Muscle of back (tissue), 11 donors: ENCODE results near the gene SLC16A3. TPM values are rescaled to one million over a fixed set of nuclear protein-coding genes. Genes with fewer than 3 reads are reported as not detected.

Experiments used
- DNase-seq, 3 donors: peaks; one replicate each; pipeline versions ENCODE4 v3.0.0 to v3.0.0-alpha.2; 2013
- polyA plus RNA-seq, 10 donors: library from polyadenylated mRNA; unstranded; fragments of 120-200 nt; gene quantifications; one replicate each; pipeline ENCODE4 v1.2.1, GENCODE V29; 2013; ENCODE audit not compliant: insufficient read length in 10 of 10

Gene SLC16A3
- polyA plus RNA-seq, 10 donors: 20.2 to 39.1 (median 23.3) TPM

DNA sequence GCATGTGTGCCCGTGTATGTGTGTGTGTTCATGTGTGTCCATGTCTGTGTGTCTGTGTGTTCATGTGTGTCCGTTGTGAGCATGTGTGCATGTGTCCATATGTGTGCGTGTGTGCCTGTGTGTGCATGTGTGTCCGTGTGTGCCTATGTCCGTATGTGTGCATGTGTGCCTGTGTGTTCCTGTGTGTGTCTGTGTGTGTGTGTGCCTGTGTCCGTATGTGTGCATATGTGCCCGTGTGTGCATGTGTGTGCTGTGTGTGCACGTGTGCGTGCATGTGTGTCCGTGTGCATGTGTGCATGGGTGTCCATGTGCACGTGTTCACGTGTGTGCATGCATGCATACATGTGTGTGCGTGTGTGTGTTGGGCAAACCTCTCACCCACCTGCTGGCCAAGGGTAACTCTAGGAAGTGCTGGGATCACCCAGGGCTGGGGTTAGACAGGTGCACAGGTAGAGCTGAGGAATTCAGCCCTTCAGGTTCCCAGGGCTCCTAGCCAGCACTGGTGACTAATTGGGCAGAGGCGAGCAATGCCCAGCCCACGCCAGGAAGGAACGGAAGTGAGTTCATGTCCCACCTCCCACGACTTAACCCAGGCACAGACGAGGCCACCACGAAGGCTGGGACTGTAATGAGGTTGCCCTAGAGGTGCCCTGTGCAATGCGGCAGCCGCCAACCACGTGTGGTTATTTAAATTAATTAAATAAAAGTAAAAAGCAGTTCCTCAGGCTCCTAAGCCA, 52.8 kb downstream of the SLC16A3 start:
- DNase-seq: no peak

- no peak for DNase-seq
Observed at GRCh38 chr17:82282239-82283207, 53.7 kb downstream of the SLC16A3 start.

DNA sequence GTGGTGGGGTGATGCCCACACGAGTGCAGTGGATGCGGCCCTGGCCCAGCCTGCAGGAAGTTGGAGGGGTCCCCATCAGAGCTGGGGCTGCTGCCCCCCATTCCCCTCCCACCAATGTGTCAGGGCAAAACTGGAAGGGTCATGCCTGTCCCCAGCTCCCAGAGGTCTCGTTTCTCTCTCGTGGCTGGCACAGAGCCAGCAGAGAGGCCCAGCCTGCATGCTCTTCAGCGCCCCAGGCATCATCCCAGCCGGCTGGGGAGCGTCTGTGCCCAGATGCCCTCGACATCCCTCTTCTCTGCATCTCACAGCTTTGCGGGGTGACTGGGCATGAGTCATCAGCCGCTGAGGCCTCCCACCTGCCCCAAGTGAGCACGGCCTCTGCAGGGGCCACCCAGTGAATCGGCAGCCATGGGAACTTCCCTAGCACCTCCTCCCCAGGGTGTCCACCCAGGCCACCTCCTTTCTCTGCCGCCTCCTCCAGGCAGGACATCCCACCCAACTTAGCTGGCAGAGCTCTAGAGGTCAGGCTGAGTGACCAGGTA, 54.4 kb downstream of the SLC16A3 start:
- no peak for DNase-seq

DNA sequence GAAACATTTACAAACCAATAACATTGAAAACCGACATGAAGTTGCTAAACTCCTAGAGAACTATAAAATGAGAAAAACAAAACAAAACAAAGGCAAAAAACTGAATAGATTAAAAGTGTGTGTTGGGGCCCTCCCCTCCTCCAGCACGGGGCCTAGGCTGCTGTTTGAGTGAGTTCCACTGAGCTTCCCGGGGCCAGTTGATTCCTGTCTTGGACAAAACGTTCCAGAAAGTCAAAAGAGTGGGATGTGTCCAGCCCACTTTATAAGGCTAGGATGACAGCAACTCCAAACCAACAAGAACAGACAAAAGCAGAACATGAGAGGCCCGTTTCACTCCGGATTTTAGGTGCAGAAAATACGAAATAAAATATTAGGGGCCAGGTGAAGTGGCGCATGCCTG, 56.3 kb downstream of the SLC16A3 start:
- no peak for DNase-seq

DNA sequence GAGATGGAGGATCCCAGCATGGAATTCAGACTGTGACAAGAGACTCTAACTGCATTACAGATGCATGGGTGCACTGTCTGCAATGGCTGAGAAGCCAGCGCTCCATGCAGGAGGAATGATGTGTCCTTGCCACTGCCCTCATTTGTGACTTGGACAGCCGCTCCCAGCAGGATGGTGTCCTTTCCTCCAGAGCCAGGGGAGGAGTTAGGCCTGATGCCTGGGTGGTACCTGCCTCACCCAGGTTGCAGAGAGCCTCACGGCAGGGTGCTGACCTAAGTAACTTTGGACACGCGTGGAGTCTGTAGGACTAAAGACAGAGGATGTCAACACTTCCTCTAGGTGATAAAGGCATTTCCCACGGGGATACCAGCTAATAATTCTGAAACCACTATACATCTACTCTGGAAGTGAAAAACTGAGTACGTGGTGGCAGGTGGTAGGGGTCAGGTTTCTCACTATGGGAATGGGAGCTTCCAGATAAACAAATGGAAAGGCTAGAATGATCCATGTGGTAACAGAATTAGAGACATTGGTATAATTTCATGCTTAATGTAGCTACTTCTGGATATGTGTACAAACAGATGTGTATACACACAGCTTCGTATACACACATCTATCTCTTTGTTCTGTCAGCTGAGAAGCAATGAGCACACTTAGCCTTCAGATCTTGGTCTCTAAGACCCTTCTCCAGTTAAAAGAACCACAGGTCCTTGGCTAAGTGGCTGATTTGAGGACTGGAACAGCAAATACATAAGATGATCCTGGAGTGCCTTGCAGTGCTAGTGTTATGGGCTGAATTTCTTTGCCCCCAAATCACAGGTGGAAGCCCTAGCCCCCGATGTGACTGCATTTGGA, 58.4 kb downstream of the SLC16A3 start:
- DNase-seq: no peak

DNA sequence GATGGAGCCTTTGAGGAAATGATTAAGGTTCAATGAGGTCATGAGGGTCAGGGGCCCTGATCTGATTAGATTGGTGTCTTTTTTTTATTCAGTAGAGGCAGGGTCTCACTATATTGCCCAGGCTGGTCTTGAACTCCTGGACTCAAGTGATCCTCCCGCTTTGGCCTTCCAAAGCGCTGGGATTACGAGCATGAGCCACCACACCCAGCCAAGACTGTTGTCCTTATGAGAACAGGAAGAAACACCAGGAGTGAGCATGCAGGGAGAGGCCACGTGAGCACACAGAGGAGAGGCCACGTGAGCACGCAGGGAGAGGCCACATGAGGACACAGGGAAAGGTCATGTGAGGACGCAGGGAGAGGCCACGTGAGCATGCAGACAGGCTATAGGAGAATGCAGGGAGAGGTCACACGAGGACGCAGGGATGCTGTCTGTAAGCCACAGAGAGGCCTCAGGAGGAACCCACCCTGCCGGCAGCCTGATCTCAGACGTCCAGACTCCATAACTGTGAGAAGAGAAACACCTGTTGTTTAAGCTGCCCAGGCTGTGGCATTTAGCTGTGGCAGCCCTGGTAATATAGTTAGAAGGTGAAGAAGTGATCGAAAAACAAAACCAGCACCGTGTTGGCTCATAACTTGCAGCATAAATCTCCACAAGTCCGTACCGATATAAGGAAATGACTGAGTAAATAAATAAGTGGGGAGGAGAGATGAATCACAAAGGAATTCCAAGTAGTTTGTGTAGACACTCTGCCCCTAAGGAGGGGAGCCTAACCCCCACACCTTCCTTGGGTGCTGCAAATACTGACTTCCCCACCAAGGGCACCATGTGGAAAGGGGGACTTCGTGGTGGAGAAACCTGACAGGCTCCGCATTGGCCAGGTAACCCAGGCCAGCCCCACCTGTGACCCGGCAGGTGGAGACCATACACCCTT, 59.3 kb downstream of the SLC16A3 start:
- DNase-seq: no peak

Other genes starting within 250 kb of the SLC16A3 start
- 10 to 100 TPM; 26.6 to 42.8 (median 31.0) TPM for gene CENPX, start 206.2 kb upstream of the SLC16A3 start, polyA plus RNA-seq
- gene LRRC45, start 205.7 kb upstream of the SLC16A3 start, polyA plus RNA-seq: 10 to 100 TPM in 3 of 10 donors, 1 to 10 TPM in 7; 5.3 to 12.7 (median 8.5) TPM
- gene RAC3, start 197.4 kb upstream of the SLC16A3 start, polyA plus RNA-seq: 10 to 100 TPM in 2 of 10 donors, 1 to 10 TPM in 8; 4.7 to 27.6 (median 8.2) TPM
- 10 to 100 TPM; 20.6 to 42.5 (median 35.0) TPM for gene DCXR, start 191.3 kb upstream of the SLC16A3 start, polyA plus RNA-seq
- 10 to 100 TPM; 18.2 to 39.0 (median 29.2) TPM for gene RFNG, start 177.2 kb upstream of the SLC16A3 start, polyA plus RNA-seq
- gene GPS1, start 177.1 kb upstream of the SLC16A3 start, polyA plus RNA-seq: 10 to 100 TPM; 60.4 to 72.8 (median 66.1) TPM
- gene DUS1L, start 163.2 kb upstream of the SLC16A3 start, polyA plus RNA-seq: 10 to 100 TPM; 43.1 to 61.5 (median 53.2) TPM
- 10 to 100 TPM; 17.6 to 47.7 (median 28.6) TPM for gene FASN, start 130.8 kb upstream of the SLC16A3 start, polyA plus RNA-seq
- 10 to 100 TPM; 15.7 to 32.8 (median 22.1) TPM for gene CCDC57, start 16.2 kb upstream of the SLC16A3 start, polyA plus RNA-seq
- 10 to 100 TPM; 60.6 to 74.0 (median 65.9) TPM for gene CSNK1D, start 44.7 kb downstream of the SLC16A3 start, polyA plus RNA-seq
- gene CD7, start 88.6 kb downstream of the SLC16A3 start, polyA plus RNA-seq: 1 to 10 TPM in 3 of 10 donors, under 1 TPM in 7; 0.27 to 5.9 (median 0.67) TPM
- 10 to 100 TPM in 1 of 10 donors, 1 to 10 TPM in 9; 2.0 to 14.6 (median 2.8) TPM for gene SECTM1, start 104.7 kb downstream of the SLC16A3 start, polyA plus RNA-seq
- under 1 TPM in 3 of 10 donors, not detected in 7; 0.14 to 0.20 (median 0.15) TPM for gene TEX19, start 130.2 kb downstream of the SLC16A3 start, polyA plus RNA-seq
- gene UTS2R, start 142.7 kb downstream of the SLC16A3 start, polyA plus RNA-seq: 1 to 10 TPM; 2.2 to 9.3 (median 4.1) TPM
- gene HEXD, start 189.3 kb downstream of the SLC16A3 start, polyA plus RNA-seq: 10 to 100 TPM; 17.0 to 29.4 (median 18.4) TPM
- 10 to 100 TPM; 13.1 to 26.1 (median 19.0) TPM for gene OGFOD3, start 189.5 kb downstream of the SLC16A3 start, polyA plus RNA-seq
- gene CYBC1, start 221.7 kb downstream of the SLC16A3 start, polyA plus RNA-seq: 10 to 100 TPM; 27.8 to 39.2 (median 29.6) TPM
- 10 to 100 TPM; 55.4 to 93.2 (median 65.5) TPM for gene NARF, start 229.7 kb downstream of the SLC16A3 start, polyA plus RNA-seq